ENCODE results near the gene SMC1B. TPM values are rescaled to one million over a fixed set of nuclear protein-coding genes. Genes with fewer than 3 reads are reported as not detected.

SMC1B gene
- total RNA-seq, 1 donor from 2014 or later: not detected

DNA sequence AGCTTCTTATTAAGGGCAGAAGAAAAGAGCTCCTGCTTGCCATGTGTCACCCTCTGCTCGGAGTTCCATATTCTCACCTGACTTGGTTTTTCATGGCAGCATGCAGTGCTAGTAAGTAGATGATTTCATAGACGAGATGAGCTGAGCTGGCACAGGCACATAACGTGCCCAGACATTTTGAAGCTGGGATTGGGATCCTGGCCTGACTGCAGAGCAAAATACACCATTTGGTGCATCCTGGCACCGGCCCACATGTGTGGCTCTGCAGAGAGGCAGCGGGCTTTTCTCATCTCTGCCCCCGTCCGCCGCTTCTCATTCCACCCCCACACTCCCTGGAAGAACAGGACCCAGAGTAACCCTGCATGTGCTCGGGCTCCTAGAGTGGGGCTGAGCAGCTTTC, 78.9 kb downstream of the SMC1B start:
- intact Hi-C loops (cut with DNase I): loop anchor here (5.0 to 10.0 kb wide), 3 partner anchors 60 to 970 kb away; no protein-coding TSS in a partner anchor
- H3K27me3 ChIP-seq: no peaks in the 10 kb centered on the region
- no peak for TF ChIP-seq CTCF (IDR thresholded peaks at IDR 0.05)

DNA sequence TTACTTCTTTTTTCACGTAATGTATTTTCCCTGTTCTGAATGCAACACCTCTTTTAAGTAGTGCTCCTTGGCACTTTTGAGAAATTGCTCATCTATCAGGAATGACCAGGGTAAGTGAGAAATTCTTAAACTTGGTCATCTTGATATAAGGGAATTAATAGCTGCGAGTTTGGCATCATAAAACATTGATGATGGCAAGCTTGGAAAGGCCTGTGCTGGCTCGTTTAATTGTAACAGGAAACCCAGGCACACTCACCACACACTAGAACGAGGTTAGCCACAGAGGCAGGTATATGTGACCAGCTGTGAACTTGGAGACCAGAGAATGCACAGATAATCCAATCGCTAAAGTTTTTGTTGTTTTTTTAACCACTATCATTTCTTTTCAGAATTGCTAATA, 79.3 kb downstream of the SMC1B start:
- Histone ChIP-seq H3K36me3 (peaks cover 38 to 41% of the 10 kb centered on the region in 2 donors), H3K4me1 (peaks cover 12 to 30% of the 10 kb centered on the region in 2 donors), H3K4me3 (no peak overlapping the region), H3K9me3 (no peaks in the 10 kb centered on the region), H3K27ac (peak overlapping the region; percentile 43 to 46), H3K27me3 (no peaks in the 10 kb centered on the region)
- intact Hi-C loops (cut with DNase I): loop anchor here (5.0 to 10.0 kb wide), 3 partner anchors 59 to 969 kb away; no protein-coding TSS in a partner anchor
- no peak for DNase-seq (ENCODE audit: low spot score in 2 of 2)
- no peak for TF ChIP-seq CTCF (IDR thresholded peaks at IDR 0.05)

More for the DNA sequence above, 78.9 kb downstream of the SMC1B start:
- no peak overlapping the region for H3K4me3 ChIP-seq
- peak overlapping the region; percentile 43 to 46 for H3K27ac ChIP-seq
- DNase-seq (ENCODE audit: low spot score in 2 of 2): no peak
- peaks cover 12 to 30% of the 10 kb centered on the region in 2 donors for H3K4me1 ChIP-seq
- no peaks in the 10 kb centered on the region for H3K9me3 ChIP-seq
- peaks cover 38 to 40% of the 10 kb centered on the region in 2 donors for H3K36me3 ChIP-seq

DNA sequence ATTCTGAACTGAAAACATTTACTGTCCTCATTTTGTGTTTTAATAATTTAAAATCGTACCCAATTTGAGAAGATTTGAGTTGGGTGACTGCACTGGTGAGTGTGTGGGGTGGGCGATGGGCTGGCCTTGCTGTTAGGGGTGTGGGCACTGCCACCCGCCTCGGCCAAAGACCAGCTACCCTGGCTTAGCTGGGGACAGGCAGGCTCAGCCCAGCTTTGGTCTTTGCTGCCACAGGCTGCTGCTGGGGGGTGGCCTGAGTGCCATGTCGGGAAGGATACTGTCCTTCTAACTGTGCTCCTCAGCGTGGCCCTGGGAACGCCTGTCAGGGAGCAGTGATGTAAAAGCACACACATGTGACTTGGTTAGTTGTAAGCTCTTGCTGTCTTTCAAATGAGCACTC, 81.4 kb downstream of the SMC1B start:
- intact Hi-C loops (cut with DNase I): loop anchor here (5.0 to 10.0 kb wide), 3 partner anchors 57 to 967 kb away; no protein-coding TSS in a partner anchor
- Histone ChIP-seq H3K27me3 (no peaks in the 10 kb centered on the region), H3K4me3 (no peak overlapping the region), H3K36me3 (peaks cover 44 to 48% of the 10 kb centered on the region in 2 donors), H3K9me3 (no peaks in the 10 kb centered on the region), H3K4me1 (peaks cover 8 to 24% of the 10 kb centered on the region in 2 donors), H3K27ac (no peak overlapping the region)
- no peak for DNase-seq (ENCODE audit: low spot score in 2 of 2)
- no peak for TF ChIP-seq CTCF (IDR thresholded peaks at IDR 0.05)

DNA sequence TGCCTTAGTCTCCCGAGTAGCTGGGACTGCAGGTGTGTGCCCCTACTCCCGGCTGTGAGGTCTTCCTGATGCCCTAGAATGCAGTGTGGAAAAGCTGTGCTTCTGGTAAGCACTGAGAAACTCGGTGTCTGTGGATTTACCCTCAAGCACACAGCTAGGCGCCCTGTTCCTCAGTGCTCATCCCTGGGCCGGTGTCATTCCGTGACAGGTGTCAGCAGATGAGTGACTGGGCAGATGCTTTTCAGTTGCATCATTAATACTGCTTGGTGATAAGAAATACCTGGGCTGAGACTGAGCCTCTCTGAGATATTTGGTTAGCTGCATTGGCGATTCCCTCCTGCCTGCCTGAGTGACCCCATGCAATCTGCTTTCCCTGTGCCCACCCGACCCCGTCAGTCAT, 81.9 kb downstream of the SMC1B start:
- no peak for TF ChIP-seq CTCF (IDR thresholded peaks at IDR 0.05)
- Histone ChIP-seq H3K4me1 (peaks cover 5 to 18% of the 10 kb centered on the region in 2 donors), H3K4me3 (no peak overlapping the region), H3K27ac (no peak overlapping the region), H3K9me3 (no peaks in the 10 kb centered on the region), H3K36me3 (peaks cover 44 to 50% of the 10 kb centered on the region in 2 donors), H3K27me3 (no peaks in the 10 kb centered on the region)
- intact Hi-C loops (cut with DNase I): loop anchor here (5.0 to 10.0 kb wide), 3 partner anchors 57 to 967 kb away; no protein-coding TSS in a partner anchor
- DNase-seq (ENCODE audit: low spot score in 2 of 2): no peak

- Histone ChIP-seq H3K36me3 (peaks cover 51 to 55% of the 10 kb centered on the region in 2 donors), H3K27ac (no peak overlapping the region), H3K4me1 (peaks cover 4 to 10% of the 10 kb centered on the region in 2 donors), H3K27me3 (no peaks in the 10 kb centered on the region), H3K4me3 (no peak overlapping the region), H3K9me3 (no peaks in the 10 kb centered on the region)
- no peak for DNase-seq (ENCODE audit: low spot score in 2 of 2)
- no peak for TF ChIP-seq CTCF (IDR thresholded peaks at IDR 0.05)
- intact Hi-C loops (cut with DNase I): loop anchor here (5.0 to 10.0 kb wide), 3 partner anchors 56 to 966 kb away; no protein-coding TSS in a partner anchor
These were observed 82.9 kb downstream of the SMC1B start for GRCh38 chr22:45330548-45330947.

All from ascending aorta (tissue), 2 donors.